Astrocyte of the spinal cord (primary cell): ENCODE measurements around the gene USH2A.

Source experiments
- DNase-seq: peaks from one replicate; pipeline ENCODE4 v3.0.0; 2011; ENCODE audit warnings: low read depth, low spot score
- H3K4me3 ChIP-seq: 2 replicates; pipeline ENCODE4 v1.5.1; 2011; ENCODE audit warnings: low read depth, mild to moderate bottlenecking, low read length, moderate library complexity
- in situ Hi-C: cut with HindIII; loops from 2 replicates; pipeline ENCODE4 v1.10.0; 2017; ENCODE audit warnings: low sequenced_read_pairs
- TF ChIP-seq, protein P1 (sequence below): IDR thresholded peaks from 2 replicates; pipeline ENCODE4 v1.5.1; 2012; ENCODE audit warnings: low read depth, mild to moderate bottlenecking, low read length, inconsistent platforms

Gene USH2A

DNA sequence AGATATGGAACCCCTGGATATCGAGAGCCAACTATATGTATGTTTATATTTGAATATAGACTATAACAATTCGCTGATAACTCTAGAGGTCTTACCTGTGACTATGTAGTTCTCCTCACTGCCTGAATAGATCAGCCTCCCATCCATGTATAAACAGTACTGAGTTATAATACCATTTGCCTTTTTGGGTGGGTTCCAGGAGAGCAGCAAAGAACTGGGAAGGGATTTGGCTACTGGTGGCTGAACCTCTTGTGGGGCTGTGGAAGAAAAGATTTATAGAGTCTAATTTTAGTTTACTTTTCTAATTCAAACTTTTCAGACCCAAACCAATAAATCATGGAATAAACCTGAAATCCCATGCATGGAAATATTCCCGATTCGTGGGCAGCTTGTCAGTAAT lies 376.9 kb downstream of the USH2A start:
- DNase-seq: no peak
- TF ChIP-seq, protein P1, sequence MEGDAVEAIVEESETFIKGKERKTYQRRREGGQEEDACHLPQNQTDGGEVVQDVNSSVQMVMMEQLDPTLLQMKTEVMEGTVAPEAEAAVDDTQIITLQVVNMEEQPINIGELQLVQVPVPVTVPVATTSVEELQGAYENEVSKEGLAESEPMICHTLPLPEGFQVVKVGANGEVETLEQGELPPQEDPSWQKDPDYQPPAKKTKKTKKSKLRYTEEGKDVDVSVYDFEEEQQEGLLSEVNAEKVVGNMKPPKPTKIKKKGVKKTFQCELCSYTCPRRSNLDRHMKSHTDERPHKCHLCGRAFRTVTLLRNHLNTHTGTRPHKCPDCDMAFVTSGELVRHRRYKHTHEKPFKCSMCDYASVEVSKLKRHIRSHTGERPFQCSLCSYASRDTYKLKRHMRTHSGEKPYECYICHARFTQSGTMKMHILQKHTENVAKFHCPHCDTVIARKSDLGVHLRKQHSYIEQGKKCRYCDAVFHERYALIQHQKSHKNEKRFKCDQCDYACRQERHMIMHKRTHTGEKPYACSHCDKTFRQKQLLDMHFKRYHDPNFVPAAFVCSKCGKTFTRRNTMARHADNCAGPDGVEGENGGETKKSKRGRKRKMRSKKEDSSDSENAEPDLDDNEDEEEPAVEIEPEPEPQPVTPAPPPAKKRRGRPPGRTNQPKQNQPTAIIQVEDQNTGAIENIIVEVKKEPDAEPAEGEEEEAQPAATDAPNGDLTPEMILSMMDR: no peak
- H3K4me3 ChIP-seq: no peak overlapping the region
- in situ Hi-C loops: no loop called here

DNA sequence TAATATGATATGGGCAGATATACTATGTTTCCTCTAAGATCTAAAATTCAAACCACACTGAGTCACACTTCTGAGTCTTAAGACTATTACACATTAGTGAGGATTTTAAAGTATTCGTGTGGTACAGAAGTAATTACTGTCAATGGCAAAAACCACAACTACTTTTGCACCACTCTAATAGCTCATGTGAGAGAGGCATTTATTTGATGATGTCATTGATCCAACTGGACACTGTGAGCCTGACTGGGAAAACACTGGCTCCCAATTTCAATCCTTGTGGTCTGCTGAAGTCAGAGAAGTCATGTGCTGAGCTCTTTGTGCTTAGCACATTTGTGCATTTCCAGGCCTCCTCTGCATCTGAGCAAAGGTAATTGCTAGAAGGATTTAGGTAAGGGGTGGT lies 377.8 kb downstream of the USH2A start:
- TF ChIP-seq, protein P1: no peak
- H3K4me3 ChIP-seq: no peak overlapping the region
- in situ Hi-C loops: no loop called here
- DNase-seq: peak; percentile 94

DNA sequence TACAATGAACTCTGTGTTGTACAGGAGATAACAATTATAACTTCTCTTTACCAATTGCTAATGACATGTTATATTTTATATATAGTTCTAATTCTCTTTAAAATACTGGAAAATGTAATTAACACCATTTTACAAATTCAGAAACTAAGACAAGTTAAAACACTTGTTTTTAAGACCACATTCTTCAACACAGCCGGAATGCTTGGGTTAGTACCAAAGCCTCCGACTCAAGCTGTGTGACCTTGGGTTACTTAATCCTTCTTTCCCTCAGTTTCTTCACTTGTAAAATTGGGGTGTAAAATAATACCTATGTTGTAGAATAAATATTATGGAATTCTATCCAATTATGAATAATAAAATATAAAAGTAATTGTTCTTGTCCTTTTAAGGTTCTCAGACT lies 378.7 kb downstream of the USH2A start:
- DNase-seq: peak; percentile 24
- TF ChIP-seq, protein P1: no peak
- in situ Hi-C loops: no loop called here
- H3K4me3 ChIP-seq: no peak overlapping the region

DNA sequence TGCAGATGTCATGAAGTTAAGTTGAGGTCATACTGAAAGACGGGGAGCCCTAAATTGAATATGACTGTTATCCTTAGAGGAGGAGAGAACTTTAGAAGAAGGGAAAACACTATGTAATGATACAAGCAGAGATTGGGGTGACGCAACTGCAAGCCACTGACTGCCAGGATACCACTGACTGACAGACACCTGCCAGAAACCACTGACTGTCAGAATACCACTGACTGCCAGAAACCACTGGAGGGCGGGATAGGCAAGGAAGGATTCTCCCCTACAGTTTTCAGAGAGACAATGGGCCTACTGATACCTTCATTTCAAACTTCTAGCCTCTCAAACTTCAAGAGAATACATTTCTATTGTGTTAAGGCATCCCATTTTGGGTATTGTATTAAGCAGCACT lies 388.7 kb downstream of the USH2A start:
- H3K4me3 ChIP-seq: no peak overlapping the region
- TF ChIP-seq, protein P1: no peak
- in situ Hi-C loops: no loop called here
- no peak for DNase-seq

DNA sequence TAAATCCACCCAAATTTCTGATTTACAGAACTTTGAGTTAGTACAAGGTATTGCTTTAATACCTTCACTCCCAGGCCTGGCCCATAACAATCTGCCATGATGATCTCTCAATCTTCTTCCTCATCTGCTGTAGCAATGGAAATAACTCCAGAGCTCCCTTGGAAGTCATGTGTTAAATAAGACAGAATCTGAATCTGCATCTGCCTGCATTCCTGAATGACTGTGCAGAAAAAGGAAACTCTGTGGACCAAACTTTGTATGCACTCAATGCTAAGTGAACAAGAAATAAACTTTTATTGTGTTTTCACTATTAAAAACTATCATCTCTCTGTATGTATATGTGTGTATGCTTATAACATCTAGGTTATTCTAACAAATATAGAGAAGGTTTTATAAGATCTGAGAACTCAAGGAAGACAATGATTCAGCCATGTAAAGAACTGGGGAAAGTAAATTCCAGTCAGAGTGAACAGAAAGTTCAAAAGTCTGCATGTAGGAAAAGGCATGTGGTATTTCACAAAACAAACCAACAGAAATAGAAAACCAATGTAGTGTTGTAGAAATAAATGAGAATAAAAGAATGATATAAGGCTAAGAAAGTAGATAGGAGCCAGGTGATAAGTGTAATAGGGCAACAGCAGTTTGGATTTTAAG lies 390.2 kb downstream of the USH2A start:
- peak; percentile 13 for DNase-seq
- in situ Hi-C loops: no loop called here
- no peak overlapping the region for H3K4me3 ChIP-seq
- TF ChIP-seq, protein P1: no peak

DNA sequence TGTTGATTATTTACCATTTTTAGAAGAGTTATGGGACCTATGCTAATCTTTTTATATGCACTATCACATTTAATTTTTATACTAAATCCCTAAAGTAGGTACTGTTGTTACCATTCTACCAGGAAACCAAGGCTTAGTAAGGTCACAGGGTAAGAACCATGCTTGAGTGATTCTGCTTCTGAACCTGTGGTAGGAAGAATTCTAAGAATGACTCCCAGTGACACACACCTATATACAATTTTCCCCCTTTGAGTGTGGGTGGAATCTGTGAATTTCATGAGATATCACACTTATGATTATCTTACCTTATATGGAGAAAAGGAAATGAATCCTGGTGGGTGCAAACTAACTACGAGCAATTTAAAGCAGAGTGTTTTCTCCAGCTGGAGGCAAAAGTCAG lies 391.0 kb downstream of the USH2A start:
- TF ChIP-seq, protein P1: no peak
- no peak overlapping the region for H3K4me3 ChIP-seq
- in situ Hi-C loops: no loop called here
- no peak for DNase-seq

DNA sequence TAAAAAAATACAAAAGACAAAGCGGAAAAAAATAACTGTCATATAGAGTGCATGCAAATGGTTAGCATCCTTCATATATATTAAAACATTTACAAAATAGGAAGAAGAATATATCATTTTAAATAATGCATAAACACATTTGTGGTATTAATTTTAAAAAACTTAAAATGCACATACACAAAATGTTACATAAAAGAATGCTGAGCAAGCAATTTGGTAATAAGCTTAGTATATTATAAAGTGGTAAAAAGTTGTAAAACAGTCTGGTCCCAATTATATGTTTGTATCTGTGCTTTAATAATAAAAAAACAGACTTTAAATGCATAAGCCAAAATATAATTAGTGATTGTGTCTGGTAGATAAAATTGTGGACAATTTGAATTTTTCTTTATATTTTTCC lies 394.6 kb downstream of the USH2A start:
- in situ Hi-C loops: no loop called here
- no peak overlapping the region for H3K4me3 ChIP-seq
- TF ChIP-seq, protein P1: no peak
- DNase-seq: no peak
